ENCODE results near the gene COL18A1.
A peak's percentile ranks its signal among the peaks of the same experiment; 100 is the strongest.

The COL18A1 gene

DNA sequence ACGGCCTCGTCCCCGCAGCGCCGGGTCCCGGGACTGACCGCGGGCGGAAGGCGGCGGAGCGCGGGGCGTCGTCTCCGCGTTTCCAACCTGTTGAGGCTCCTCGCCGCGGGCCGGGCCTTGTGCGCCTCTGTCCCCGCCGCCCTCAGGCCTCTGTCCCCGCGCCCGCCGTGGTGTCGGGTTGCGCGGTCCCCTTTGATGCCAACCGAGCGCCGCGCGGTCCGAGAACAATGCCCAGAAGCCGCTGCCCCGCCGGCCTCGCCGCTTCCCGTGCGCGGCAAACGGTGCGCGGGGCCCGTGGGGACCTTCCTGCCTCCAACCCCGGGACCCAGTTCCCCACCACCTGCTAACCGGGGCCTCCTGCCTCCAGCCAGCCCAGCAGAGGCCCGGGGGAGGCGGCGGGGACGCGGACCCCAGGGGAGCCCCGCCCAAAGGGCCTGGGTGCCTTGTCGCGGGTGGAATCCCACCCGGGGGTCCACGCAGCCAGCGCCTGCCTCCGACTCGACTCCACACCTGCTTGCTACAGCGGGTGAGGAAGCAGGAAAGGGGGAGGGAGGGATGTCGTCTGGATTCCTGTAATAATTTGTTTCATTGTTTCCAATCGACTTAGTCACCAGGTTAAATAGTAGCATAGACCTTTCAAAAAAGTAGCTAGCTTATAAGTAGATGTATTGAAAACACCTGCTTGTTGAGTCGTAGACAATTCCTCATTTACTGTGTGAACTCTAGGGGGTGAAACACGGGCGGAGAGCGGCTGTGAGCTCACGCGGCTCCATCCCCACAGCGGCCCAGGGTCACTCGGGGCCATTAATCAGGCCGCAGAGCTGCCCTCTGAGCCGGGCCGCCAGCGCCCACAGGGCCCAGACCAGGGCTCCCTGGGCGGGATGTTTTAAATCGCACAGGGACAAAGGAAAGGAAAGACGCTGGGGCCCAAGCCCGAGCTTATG is 1.1 kb downstream of the COL18A1 start:
- DNase-seq (ENCODE audit: insufficient read length, low spot score) (peak; percentile 73), FAIRE-seq (no peak)
- TF ChIP-seq POLR2A (IDR thresholded peaks at IDR 0.05; ENCODE audit: low read depth, low read length) = 0 out of 2 replicates have a peak, but pooled peaks have one; percentile 2

DNA sequence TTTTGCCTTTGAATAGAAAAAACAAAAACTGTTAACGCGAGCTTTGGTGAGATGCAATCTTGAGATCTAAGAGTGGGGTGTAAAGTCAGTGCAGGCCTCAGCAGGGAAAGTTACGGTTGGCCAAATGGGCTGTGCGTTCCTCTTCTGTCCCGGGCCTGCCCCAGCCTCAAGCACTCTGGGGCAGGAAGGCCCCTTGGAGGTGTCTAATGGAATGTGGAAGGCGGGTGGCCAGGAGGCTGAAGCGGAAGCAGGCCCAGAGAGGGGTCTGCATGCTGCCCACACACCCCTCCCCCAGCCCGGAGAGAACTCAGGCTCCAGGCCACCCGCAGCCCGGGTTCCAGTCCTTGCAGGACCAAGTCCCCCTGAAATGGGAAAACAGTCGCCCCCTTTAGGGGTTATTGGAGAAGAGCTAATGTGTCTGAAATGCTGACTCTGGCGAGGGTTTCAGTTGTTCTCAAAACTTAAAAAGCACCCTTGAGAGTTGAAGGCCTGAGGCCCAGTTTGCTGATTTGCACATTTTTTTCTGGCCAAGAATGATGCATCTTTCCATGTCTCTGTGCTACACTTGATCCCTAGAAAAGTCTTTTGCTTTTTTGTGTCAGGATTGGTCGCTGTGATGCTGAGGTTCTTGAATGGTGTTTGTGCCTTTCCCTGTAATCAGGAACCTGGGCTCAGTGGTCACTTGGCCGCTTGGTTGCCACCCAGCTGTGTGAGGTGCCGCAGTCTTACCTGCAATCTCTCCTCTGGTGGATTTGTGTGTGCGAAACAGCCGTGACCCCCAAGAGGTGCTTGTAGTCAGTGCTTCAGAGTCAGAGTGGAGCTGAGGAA is 2.0 kb downstream of the COL18A1 start:
- no peak for FAIRE-seq
- no peak for TF ChIP-seq POLR2A (IDR thresholded peaks at IDR 0.05; ENCODE audit: low read depth, low read length)
- no peak for DNase-seq (ENCODE audit: insufficient read length, low spot score)

DNA sequence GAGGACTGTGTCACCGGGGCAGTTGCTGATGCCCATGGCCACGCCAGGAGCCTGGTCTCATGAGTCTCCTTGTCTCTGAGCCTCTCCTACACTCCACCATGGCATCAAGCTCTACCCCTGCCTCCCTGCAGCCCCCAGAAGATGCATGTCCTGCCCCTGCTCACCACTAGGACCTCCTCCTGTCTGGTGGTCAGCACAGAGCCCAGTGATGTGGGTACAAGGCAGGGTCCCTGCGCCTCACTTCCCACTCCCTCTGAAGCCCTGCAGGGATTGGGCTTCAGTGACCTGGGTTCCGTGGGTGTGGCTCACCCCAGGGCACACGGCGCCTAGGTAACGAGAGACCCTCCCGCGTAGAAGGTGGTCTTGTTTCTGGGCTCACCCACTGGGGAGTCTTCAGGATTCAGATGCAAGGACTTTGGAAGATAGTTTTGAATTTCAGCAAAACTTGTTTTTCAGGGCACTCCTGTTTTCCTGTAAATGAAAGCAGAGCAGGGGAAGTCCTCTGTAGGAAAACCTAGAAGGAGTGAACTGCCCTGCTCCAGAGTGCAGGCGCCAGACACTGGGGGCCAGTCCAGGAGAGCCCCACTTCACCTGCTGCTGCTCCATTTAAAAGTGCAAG is 2.8 kb downstream of the COL18A1 start:
- TF ChIP-seq POLR2A (IDR thresholded peaks at IDR 0.05; ENCODE audit: low read depth, low read length) = no peak
- no peak for FAIRE-seq
- DNase-seq (ENCODE audit: insufficient read length, low spot score) = no peak

DNA sequence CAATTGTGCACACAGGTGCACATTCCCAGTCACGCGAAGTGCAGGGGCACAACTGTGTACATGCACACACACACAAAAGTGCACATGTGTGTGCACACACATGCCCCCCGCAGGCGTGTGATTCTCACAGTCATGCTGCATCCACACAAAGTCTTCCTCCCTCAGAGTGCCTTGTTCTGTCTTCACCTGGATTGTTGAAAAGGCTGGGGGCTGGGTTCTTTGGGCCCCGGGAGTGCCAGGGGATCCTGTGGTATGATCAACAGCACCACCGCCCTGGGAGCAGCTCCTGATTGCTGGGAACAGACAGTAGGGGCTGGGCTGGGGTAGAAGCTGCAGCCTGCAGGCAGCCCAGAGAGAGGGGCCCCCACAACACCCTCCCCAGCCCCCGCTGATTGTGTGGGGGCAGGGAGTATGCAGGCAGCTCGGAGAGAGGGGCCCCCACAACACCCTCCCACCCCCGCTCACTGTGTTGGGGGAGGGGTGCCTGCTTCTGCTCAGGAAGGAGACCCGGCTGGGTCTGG is 3.4 kb downstream of the COL18A1 start:
- FAIRE-seq (no peak), DNase-seq (ENCODE audit: insufficient read length, low spot score) (no peak)
- no peak for TF ChIP-seq POLR2A (IDR thresholded peaks at IDR 0.05; ENCODE audit: low read depth, low read length)

DNA sequence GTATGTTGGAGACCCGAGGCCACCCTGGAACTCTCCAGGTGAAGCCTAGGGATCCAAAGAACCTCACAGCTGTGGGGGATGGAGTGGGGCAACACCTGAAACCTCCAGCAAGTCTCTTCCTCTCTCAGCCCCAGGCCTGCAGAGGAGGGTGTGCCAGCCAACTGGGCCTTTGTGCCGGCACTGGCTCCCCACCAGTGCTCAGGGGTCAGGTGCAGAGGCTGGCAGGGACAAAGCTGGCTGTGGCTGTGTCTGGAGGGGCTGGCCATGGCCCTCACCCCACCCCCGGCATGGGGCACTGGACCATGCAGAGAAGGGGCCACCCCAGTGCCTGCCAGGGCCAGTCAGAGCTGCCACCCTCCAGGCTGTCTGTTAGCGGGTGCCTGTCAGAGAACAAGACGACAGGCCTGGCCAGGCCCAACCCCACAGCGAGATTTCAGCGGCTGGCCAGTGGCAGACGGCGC is 3.9 kb downstream of the COL18A1 start:
- no peak for DNase-seq (ENCODE audit: insufficient read length, low spot score)
- no peak for TF ChIP-seq POLR2A (IDR thresholded peaks at IDR 0.05; ENCODE audit: low read depth, low read length)
- no peak for FAIRE-seq

DNA sequence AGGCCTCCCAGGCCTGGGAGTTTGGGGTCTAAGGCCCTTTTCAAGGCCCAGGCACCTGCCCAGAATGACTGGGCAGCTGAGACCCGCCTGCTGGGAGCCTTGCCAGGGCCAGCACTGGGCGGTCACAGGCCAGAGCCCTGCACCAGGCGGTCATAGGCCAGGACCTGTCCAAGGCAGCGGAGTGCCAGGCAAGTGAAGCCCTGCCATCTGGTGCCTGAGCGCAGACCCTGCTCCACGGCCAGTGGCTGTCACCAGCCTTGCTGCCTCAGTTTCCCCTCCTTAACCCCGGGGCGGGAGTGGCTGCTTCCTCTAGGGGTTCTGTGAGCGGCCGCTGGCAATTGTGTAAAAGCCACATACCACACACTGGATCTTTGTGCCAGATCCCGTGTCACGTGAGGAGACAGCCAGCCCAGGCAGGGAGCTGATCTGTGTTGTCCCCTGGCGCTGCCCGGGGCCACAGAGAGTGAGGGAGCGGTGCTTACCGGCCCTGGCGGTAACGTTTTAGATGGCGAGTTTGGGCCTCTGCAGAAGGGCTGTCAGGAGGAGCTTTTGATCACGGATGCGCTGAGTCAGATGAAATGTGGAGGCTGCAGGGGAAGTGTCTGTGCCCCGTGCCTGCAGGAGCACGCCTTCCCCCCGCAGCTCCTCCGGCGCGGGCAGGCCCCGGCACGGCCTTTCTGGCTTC is 4.6 kb downstream of the COL18A1 start:
- DNase-seq (ENCODE audit: insufficient read length, low spot score) = no peak
- no peak for TF ChIP-seq POLR2A (IDR thresholded peaks at IDR 0.05; ENCODE audit: low read depth, low read length)
- FAIRE-seq = no peak

DNA sequence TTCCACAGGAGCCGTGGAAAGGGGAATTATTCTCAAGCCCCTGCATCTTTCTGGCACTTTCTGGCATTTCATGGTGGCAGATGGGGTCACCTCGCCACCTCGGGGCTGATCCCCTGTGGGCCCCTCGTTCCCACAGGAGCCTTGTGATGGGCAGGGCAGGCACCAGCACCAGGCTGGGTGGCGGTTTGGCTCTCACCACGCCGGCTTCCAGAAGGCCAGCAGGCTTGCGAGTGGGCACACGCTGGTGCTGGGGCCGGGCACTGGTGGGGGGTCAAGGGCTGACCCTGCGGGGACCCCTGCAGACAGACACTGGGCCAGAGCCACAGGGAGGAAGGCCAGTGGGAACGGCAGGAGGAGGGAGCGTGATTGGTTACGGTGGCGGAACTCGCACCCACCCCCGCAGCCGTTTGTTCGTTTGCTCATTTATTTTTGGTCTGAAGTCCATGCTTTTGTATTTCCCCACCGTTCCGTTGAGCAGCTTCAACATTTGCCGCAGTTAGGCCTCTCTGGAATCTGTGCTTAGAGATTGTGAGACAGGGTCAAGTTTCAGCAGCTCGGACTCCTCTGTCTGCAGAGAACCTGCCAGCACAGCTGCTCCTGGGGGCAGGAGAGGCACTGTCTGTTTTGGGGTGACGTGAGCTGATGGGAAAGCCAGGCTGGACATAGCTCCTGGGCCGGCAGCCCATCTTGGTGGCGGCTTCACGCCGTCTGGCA is 5.3 kb downstream of the COL18A1 start:
- FAIRE-seq = no peak
- no peak for DNase-seq (ENCODE audit: insufficient read length, low spot score)
- TF ChIP-seq POLR2A (IDR thresholded peaks at IDR 0.05; ENCODE audit: low read depth, low read length) = no peak

DNA sequence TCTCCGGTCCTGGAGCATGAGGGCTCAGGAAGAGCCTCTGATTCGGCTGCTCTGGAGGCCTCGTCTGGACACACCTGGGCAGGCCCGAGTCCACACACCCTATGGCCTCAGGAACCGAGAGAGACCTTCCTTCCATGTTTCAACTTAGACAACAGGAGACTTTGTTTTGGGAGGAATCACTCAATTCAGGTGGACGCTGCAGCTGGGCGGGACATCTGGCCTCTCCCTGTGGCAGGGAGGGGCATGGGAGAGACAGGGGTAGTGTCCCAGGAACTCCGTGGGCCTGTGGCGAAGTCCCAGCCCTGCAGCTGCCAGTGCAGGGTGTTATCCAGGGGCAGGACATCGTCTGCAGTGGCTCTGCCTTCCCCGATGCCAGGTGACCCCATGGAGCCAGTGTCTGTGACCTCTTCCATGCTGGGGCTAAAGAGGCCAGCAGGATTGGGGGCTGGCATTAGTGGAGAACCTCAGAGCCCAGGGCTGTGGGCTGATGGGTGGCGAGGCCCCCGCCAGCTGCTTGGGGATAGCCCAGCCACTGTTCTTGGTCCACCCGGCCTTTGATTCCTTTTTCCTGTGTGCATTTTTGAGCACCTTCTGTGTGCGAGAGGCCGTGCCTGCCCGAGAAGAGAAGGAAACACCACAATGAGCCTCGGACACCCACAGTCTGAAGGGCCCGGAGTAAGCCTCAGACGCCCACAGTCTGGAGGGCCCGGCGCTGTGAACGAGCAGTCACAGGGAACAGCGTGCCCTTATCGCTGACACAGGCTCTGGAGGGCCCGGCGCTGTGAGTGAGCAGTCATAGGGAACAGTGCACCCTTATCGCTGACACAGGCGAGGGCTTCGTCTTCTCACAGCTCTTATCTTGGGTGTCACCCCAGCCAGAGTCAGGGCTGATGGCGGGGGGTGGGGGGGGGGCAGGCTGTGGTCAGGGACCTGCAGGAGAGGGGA is 6.2 kb downstream of the COL18A1 start:
- TF ChIP-seq POLR2A (IDR thresholded peaks at IDR 0.05; ENCODE audit: low read depth, low read length) = no peak
- no peak for FAIRE-seq
- no peak for DNase-seq (ENCODE audit: insufficient read length, low spot score)

DNA sequence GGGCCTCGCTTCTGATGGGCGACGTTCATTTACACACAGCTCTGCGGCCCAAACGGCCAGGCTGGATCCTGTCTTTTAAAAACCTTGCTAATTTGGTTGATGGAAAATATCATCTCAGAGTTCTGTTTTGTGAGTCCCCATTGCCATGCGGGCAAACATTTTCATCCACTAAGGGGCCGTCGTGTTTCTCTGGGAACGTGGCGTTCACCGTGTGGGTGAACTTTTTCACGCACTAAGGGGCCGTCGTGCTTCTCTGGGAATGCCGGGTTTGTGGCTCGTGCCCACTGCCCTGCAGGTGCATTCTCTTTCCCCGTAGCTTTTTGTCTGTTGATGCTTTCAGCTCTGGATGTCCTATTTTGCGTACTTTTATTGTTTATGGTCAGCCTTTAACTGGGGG is 6.8 kb downstream of the COL18A1 start:
- no peak for TF ChIP-seq POLR2A (IDR thresholded peaks at IDR 0.05; ENCODE audit: low read depth, low read length)
- FAIRE-seq (no peak), DNase-seq (ENCODE audit: insufficient read length, low spot score) (no peak)

DNA sequence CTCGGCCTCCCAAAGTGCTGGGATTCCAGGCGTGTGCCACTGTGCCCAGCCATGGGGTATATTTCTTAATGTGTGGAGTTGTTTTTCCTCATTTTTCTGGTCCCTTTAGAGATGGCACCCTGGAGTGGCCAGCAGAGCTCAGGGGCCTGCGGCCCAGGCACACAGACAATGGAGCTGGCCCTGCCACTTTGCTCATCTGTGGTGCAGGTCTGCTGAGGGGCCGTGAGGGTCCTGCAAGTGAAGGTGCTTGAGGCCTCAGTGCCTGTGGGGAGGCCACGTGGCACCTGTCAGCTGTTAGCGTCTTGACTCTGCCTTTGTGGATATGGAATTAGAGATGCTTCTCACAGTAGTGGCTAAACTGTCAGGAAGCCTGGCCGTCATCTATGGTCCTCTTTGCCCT is 7.5 kb downstream of the COL18A1 start:
- DNase-seq (ENCODE audit: insufficient read length, low spot score) (no peak), FAIRE-seq (no peak)
- TF ChIP-seq POLR2A (IDR thresholded peaks at IDR 0.05; ENCODE audit: low read depth, low read length) = no peak

DNA sequence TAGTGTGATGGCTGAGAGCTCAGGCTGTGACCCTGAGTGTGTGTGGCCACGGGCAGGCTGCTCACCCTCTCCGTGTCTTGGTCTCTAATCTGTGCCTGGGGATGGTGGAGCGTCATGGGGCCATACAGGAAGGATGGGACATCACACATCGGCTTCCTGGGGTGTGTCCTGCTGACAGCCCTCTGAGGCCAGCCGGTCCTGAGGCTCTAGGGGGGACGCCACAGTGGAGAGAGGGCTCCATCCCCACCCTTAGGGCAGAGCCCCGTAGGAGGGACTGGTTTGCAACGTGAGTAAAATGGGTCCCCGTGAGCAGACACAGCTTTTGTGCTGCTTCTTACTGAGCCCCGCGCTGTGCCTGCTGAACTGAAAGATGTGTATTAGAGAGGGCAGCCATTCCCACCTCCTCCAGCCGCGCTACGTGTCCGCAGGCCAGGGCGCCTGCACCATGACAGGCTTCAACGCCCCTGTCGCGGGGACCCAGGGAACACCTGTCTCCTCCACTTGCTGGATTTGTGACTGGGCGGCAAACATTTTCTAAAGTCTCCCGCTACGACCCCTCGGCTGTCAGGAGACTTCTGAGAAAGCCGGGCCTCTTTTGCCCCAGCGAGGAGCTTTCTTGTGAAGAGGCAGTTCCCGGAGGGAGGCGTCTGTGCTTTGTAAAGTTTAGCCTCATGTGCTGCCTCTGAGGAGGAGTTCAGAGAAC is 8.1 kb downstream of the COL18A1 start:
- no peak for FAIRE-seq
- no peak for DNase-seq (ENCODE audit: insufficient read length, low spot score)
- TF ChIP-seq POLR2A (IDR thresholded peaks at IDR 0.05; ENCODE audit: low read depth, low read length) = no peak
